Adrenal gland (tissue), 12 donors: Measurements from ENCODE around the gene BGLAP. TPM values are rescaled to one million over a fixed set of nuclear protein-coding genes. Genes with fewer than 3 reads are reported as not detected.

Experiments
- DNase-seq, 7 donors: peaks; one replicate each; pipeline ENCODE4 v3.0.0-alpha.2; 2019 to 2020
- H3K27ac ChIP-seq, 5 donors: fragments of 200-600 bp; sonication (generic) in 4 of 5; 1 replicate in 3 of 5; 2 replicates in 2 of 5; pipeline versions ENCODE4 v1.5.1 to v1.8.0; 2016 to 2020; ENCODE audit warnings: mild to moderate bottlenecking in 1 of 5
- H3K27me3 ChIP-seq: fragments of 200-600 bp; 2 replicates; pipeline ENCODE4 v1.8.0; 2021
- H3K36me3 ChIP-seq, 2 donors: fragments of 200-600 bp; replicated peaks in 1 of 2; 1 replicate in 1 of 2; 2 replicates in 1 of 2; pipeline versions ENCODE4 v1.5.1 to v1.8.0; 2018 to 2022
- H3K4me1 ChIP-seq, 2 donors: fragments of 200-600 bp; replicated peaks in 1 of 2; 1 replicate in 1 of 2; 2 replicates in 1 of 2; pipeline versions ENCODE4 v1.5.1 to v1.8.0; 2018 to 2021
- H3K4me3 ChIP-seq, 4 donors: fragments of 200-600 bp; sonication (generic) in 3 of 4; one replicate each; pipeline ENCODE4 v1.5.1; 2016 to 2018
- H3K9me3 ChIP-seq, 3 donors: fragments of 200-600 bp; sonication (generic) in 1 of 3; replicated peaks in 1 of 3; 1 replicate in 2 of 3; 2 replicates in 1 of 3; pipeline versions ENCODE4 v1.5.1 to v1.8.0; 2016 to 2021
- POLR2A ChIP-seq, 2 donors: fragments of 450-650 bp; IDR thresholded peaks; one replicate each; pipeline ENCODE4 v1.6.1; 2017; ENCODE audit warnings: antibody characterized with exemption in 2 of 2, mild to moderate bottlenecking in 2 of 2, moderate library complexity in 1 of 2
- WGBS, 4 donors: extraction: QIAGEN DNeasy Blood & Tissue Kit in 2 of 4; methylation state at CpG; one replicate each; pipeline versions ENCODE4 v1.1.5 to v1.1.7; 2013 to 2017; 5-methylcytosine and 5-hydroxymethylcytosine counted together
- intact Hi-C, 2 donors: fragments of 100-400 bp; cut with DNase I; formaldehyde crosslinking; loops; one replicate each; pipeline versions ENCODE4 v1.14.1 to v1.15.0; 2022 to 2023
- polyA plus RNA-seq, 3 donors: library from polyadenylated mRNA; stranded (reverse); fragments of 200-250 nt in 2 of 3; fragments of 350-450 nt in 1 of 3; fragmentation: Illumina TruSeq in 1 of 3; extraction: RNeasy Lipid Tissue Mini Kit (QIAGEN cat#74804) in 1 of 3; gene quantifications; one replicate each; pipeline ENCODE4 v1.2.3, GENCODE V29; 2013 to 2014
- total RNA-seq, 9 donors: library from RNA; depleted of rRNA in 4 of 9; stranded (reverse); fragments of >200 nt in 4 of 9; fragments of 120-200 nt in 1 of 9; fragmentation: NEBNext Ultra II Directional in 1 of 9; extraction: Animal tissue kit (Norgen Biotek cat#: 25700) in 1 of 9; gene quantifications; one replicate each; pipeline versions ENCODE4 v1.1.0 to v1.2.4, GENCODE V29; 2013 to 2023
- TF ChIP-seq, protein P1 (sequence below), 6 experiments: fragments of 450-650 bp in 4 of 6; fragments of 200-600 bp in 2 of 6; sonication (generic) in 1 of 6; IDR thresholded peaks; 1 replicate in 5 of 6; 2 replicates in 1 of 6; pipeline versions ENCODE4 v1.5.1 to v1.8.0; 2016 to 2021; ENCODE audit warnings: antibody characterized with exemption in 6 of 6, mild to moderate bottlenecking in 2 of 6, moderate library complexity in 1 of 6
- donor health status: healthy with polysubstance abuse.
- donor health status: Bipolar disorder and iron deficiency.
- donor health status: DM: yes; HTN: yes; CAD: no.
- donor health status: DM: no; HTN: no; CAD: no.
- donor health status: DM: no; HTN: no; CAD: no.
- donor health status: DM: yes; HTN: yes; CAD: no.

BGLAP gene
- total and polyA plus RNA-seq, 12 donors = 0.39 to 8.2 (median 1.2) TPM; not detected in 3

- Histone ChIP-seq H3K4me1 (peaks cover 0 to 4% of the 10 kb centered on the region in 2 donors), H3K27me3 (no peaks in the 10 kb centered on the region), H3K36me3 (peaks cover 0 to 36% of the 10 kb centered on the region in 2 donors), H3K4me3 (no peak overlapping the region), H3K9me3 (no peaks in the 10 kb centered on the region), H3K27ac (no peak overlapping the region)
- intact Hi-C loops = no loop called here
- no peak for DNase-seq
- TF ChIP-seq POLR2A (IDR thresholded peaks at IDR 0.05) = no peak
- TF ChIP-seq, protein P1, sequence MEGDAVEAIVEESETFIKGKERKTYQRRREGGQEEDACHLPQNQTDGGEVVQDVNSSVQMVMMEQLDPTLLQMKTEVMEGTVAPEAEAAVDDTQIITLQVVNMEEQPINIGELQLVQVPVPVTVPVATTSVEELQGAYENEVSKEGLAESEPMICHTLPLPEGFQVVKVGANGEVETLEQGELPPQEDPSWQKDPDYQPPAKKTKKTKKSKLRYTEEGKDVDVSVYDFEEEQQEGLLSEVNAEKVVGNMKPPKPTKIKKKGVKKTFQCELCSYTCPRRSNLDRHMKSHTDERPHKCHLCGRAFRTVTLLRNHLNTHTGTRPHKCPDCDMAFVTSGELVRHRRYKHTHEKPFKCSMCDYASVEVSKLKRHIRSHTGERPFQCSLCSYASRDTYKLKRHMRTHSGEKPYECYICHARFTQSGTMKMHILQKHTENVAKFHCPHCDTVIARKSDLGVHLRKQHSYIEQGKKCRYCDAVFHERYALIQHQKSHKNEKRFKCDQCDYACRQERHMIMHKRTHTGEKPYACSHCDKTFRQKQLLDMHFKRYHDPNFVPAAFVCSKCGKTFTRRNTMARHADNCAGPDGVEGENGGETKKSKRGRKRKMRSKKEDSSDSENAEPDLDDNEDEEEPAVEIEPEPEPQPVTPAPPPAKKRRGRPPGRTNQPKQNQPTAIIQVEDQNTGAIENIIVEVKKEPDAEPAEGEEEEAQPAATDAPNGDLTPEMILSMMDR (IDR thresholded peaks at IDR 0.05) = no peak
Measured at GRCh38 chr1:156203331-156203730, 38.7 kb upstream of the BGLAP start.

DNA sequence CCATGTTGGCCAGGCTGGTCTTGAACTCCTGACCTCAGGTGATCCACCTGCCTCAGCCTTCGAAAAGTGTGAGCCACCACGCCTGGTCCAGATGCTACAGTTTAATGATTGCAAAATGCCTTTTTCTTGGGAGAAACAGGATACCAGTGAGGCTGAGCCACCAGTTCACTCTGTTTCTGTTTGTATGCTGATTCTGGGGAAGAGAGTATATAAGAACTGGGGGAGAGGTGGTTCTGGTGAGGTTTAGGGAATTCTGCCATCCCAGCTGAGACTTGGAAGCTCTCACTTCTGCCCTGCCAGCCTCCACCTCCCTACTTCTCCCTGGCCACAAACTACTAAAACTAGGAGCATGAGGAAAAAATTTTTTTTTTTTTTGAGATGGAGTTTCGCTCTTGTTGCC is 37.3 kb upstream of the BGLAP start:
- WGBS, 4 donors = 86 to 94% (median 91%) methylated on average over 3 of the region's 3 CpGs
- no peak overlapping the region for H3K4me3 ChIP-seq
- peaks cover 0 to 4% of the 10 kb centered on the region in 2 donors for H3K4me1 ChIP-seq
- no peak overlapping the region for H3K27ac ChIP-seq
- DNase-seq = no peak
- intact Hi-C loops = no loop called here
- no peak for TF ChIP-seq POLR2A (IDR thresholded peaks at IDR 0.05)
- TF ChIP-seq, protein P1 (IDR thresholded peaks at IDR 0.05) = no peak
- H3K9me3 ChIP-seq = no peaks in the 10 kb centered on the region
- no peaks in the 10 kb centered on the region for H3K27me3 ChIP-seq
- H3K36me3 ChIP-seq = peaks cover 0 to 39% of the 10 kb centered on the region in 2 donors

- H3K36me3 ChIP-seq = peaks cover 0 to 34% of the 10 kb centered on the region in 2 donors
Measured at GRCh38 chr1:156211243-156211642, 30.7 kb upstream of the BGLAP start.

GRCh38 chr1:156212130-156212529 is 29.9 kb upstream of the BGLAP start:
- peak overlapping the region in 3 of 5 donors; percentile 89 to 97 (median 97) for H3K27ac ChIP-seq
- H3K9me3 ChIP-seq = no peaks in the 10 kb centered on the region
- H3K27me3 ChIP-seq = no peaks in the 10 kb centered on the region
- 85 to 87% (median 86%) methylated on average over 9 of the region's 9 CpGs for WGBS, 4 donors
- H3K4me3 ChIP-seq = peak overlapping the region in 1 of 4 donors; percentile 67
- peaks cover 0 to 26% of the 10 kb centered on the region in 2 donors for H3K36me3 ChIP-seq
- peaks cover 12 to 13% of the 10 kb centered on the region in 2 donors for H3K4me1 ChIP-seq
- TF ChIP-seq POLR2A (IDR thresholded peaks at IDR 0.05) = no peak
- TF ChIP-seq, protein P1 (IDR thresholded peaks at IDR 0.05) = no peak
- DNase-seq = no peak
- intact Hi-C loops = no loop called here

More at GRCh38 chr1:156211243-156211642, 30.7 kb upstream of the BGLAP start:
- Histone ChIP-seq H3K9me3 (no peaks in the 10 kb centered on the region), H3K27ac (no peak overlapping the region), H3K27me3 (no peaks in the 10 kb centered on the region), H3K4me1 (peaks cover 11 to 13% of the 10 kb centered on the region in 2 donors), H3K4me3 (no peak overlapping the region)
- intact Hi-C loops = no loop called here
- TF ChIP-seq, protein P1 (IDR thresholded peaks at IDR 0.05) = no peak
- TF ChIP-seq POLR2A (IDR thresholded peaks at IDR 0.05) = no peak
- 90 to 100% (median 98%) methylated on average over 2 to 3 of the region's 3 CpGs for WGBS, 4 donors
- DNase-seq = no peak
